H4 (cell line): ENCODE measurements around the gene CCDC93. TPM values are rescaled to one million over a fixed set of nuclear protein-coding genes. Genes with fewer than 3 reads are reported as not detected.
"Not testable (repeated sequence)": the region's sequence is repeated elsewhere in the genome, so short reads cannot be mapped to it uniquely, and the experiment has no call there.

ENCODE experiments used
- DNase-seq: peaks from one replicate; pipeline ENCODE4 v3.0.0-alpha.2; 2015; ENCODE audit warnings: low spot score
- total RNA-seq: library from RNA; depleted of rRNA; stranded (reverse); fragments of >200 nt; shearing (Covaris generic); gene quantifications from 2 replicates; pipeline ENCODE4 v1.2.3, GENCODE V29; 2014

CCDC93 gene
- total RNA-seq, 1 experiment from 2014 or later = 8.1 TPM

- no peak for DNase-seq
Observed at GRCh38 chr2:118045286-118045685, 31.4 kb upstream of the CCDC93 start.

- DNase-seq = no peak
Observed at GRCh38 chr2:118044854-118045253, 31.0 kb upstream of the CCDC93 start.

- no peak for DNase-seq
Observed at GRCh38 chr2:118044103-118044716, 30.3 kb upstream of the CCDC93 start.

GRCh38 chr2:118040891-118041290, 27.0 kb upstream of the CCDC93 start:
- DNase-seq = no peak

GRCh38 chr2:118032169-118033013, 18.5 kb upstream of the CCDC93 start:
- peak; percentile 37 for DNase-seq

GRCh38 chr2:118031566-118031965, 17.7 kb upstream of the CCDC93 start:
- no peak for DNase-seq

GRCh38 chr2:118029025-118029424, 15.2 kb upstream of the CCDC93 start:
- DNase-seq = no peak

- no peak for DNase-seq
Observed at GRCh38 chr2:118021356-118021755, 7.5 kb upstream of the CCDC93 start.

GRCh38 chr2:118019821-118020220, 6.0 kb upstream of the CCDC93 start:
- no peak for DNase-seq

- DNase-seq = no peak
Observed at GRCh38 chr2:118016911-118017310, 3.0 kb upstream of the CCDC93 start.

- DNase-seq = not testable (repeated sequence)
Observed at GRCh38 chr2:118015761-118016160, 1.9 kb upstream of the CCDC93 start.

GRCh38 chr2:118014492-118014824, 588 bp upstream of the CCDC93 start:
- no peak for DNase-seq

- DNase-seq = no peak
Observed at GRCh38 chr2:118013221-118013723, 598 bp downstream of the CCDC93 start.

GRCh38 chr2:118012778-118013177, 1.1 kb downstream of the CCDC93 start:
- DNase-seq = no peak

GRCh38 chr2:118010473-118010872, 3.4 kb downstream of the CCDC93 start:
- no peak for DNase-seq

GRCh38 chr2:118006861-118007260, 7.0 kb downstream of the CCDC93 start:
- no peak for DNase-seq

- DNase-seq = no peak
Observed at GRCh38 chr2:118006326-118006725, 7.5 kb downstream of the CCDC93 start.

- peak; percentile 63 for DNase-seq
Observed at GRCh38 chr2:118003396-118003824, 10.5 kb downstream of the CCDC93 start.

- no peak for DNase-seq
Observed at GRCh38 chr2:118000041-118000440, 13.8 kb downstream of the CCDC93 start.

- no peak for DNase-seq
Observed at GRCh38 chr2:117997872-117998454, 15.9 kb downstream of the CCDC93 start.

GRCh38 chr2:117996525-117996924, 17.3 kb downstream of the CCDC93 start:
- DNase-seq = no peak

GRCh38 chr2:117994729-117995128, 19.1 kb downstream of the CCDC93 start:
- DNase-seq = no peak
